Stimulated activated CD4-positive, alpha-beta T cell treated with anti-CD3 and anti-CD28 coated beads, Interleukin-15, amount 100 ng/mL, for 24 hours (primary cell): ENCODE measurements around the gene NR2E3.
"Not testable (repeated sequence)": the region's sequence is repeated elsewhere in the genome, so short reads cannot be mapped to it uniquely, and the experiment has no call there.

Experiments
- DNase-seq: peaks from one replicate; pipeline ENCODE4 v3.0.0-alpha.2; 2020

Gene NR2E3

GRCh38 chr15:71820127-71820526 lies 9.8 kb downstream of the NR2E3 start:
- no peak for DNase-seq

- no peak for DNase-seq
These were observed 11.3 kb downstream of the NR2E3 start for GRCh38 chr15:71821547-71822129.

GRCh38 chr15:71822890-71823630 lies 12.7 kb downstream of the NR2E3 start:
- no peak for DNase-seq

DNA sequence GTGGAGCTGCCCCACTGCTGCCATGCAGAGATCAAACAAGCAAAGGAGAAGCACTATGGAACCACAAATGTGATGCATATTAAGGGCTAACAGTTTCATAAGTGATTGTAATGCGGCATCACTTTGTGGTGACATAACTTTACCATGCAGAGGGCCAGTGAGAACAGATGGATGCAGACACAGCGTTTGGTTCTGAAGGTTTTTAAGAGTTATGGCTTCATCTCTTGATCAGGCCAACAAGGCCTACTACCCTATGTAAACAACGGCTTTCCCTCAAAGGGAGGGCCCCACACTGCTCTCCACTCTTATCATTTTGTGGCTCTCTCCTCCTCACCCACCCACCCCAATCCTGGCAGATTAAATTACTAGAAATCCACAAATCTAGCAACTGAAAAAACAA lies 13.4 kb downstream of the NR2E3 start:
- no peak for DNase-seq

- DNase-seq: no peak
These were observed 14.8 kb downstream of the NR2E3 start for GRCh38 chr15:71825021-71825730.

DNA sequence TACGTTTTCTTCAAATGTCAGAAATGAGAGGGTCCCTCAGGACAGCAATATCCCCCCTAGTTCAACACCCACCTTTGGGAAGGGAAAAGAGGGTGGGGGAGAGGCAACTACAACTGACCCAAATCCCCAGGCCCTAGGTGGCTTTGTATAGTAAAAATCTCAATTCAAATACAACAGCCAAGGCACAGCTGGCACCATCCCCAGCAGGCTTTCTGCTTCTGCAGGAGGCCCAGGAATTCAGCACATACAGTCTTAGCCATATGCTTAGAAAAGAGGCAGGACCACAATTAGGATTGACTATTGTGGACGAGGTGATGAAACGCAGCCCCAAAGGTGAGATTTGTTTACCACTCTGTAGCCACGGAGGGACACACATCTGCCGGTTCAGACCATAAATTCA lies 15.8 kb downstream of the NR2E3 start:
- no peak for DNase-seq

DNA sequence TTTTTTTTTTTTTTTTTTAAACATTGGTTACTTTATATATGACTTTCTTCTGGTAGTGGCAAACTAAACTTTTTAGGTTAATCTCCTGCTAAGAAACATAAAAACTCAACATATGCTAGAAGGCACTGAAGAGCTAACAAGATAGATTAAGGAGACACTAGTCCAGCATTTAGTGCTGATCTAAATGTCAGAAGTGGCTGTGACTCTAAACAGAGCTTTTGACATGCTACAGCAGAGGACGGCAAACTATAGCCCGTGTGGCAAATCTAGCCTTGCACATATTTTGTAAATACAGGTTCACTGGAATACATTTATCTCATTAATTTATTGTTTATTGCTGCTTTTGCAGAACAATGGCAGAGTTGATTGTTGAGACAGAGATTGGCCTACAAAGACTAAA lies 20.6 kb downstream of the NR2E3 start:
- DNase-seq: no peak

- DNase-seq: no peak
These were observed 31.2 kb downstream of the NR2E3 start for GRCh38 chr15:71841563-71841962.

DNA sequence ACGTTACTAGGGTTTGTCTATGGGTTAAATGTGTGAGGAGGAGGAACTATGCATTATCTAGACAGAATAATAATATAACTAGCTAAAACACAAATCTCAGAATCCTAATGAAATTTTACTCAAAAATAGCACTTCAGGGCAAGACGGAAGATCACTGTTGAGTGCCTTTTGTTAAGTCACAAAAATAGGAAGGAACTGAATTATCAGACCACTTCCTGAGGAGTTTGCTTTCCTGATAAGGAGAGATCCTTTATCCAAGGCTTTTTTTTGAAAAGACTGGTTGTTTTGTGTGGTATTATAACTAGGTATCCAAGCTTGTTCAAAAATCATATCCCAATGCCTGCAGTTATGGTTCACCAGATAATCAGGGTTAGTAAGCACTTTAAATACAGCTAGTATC lies 34.6 kb downstream of the NR2E3 start:
- no peak for DNase-seq

DNA sequence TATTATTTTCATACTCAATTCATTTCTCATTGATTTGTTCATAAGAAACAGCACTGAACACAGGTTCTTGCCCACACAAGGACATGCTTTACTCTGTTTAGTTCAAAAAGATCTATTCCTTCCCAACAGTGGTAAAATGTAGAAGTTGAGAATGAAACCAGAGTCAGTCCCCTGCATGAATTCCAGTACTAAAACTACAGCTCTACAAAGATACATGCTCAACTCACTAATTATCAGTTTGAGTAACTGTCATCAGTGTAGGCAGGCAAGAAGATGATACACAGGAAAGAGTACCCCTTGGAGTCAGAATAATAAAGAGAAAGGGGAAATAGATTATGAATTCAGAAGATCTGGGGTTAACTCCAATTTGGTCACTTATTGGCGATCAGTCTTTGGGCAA lies 43.2 kb downstream of the NR2E3 start:
- DNase-seq: no peak

GRCh38 chr15:71858232-71858631 lies 47.9 kb downstream of the NR2E3 start:
- DNase-seq: not testable (repeated sequence)
